ENCODE measurements around the gene CEBPB.

- TF ChIP-seq CTCF (optimal IDR thresholded peaks at IDR 0.05 in 1 of 3, IDR thresholded peaks at IDR 0.05 in 1 of 3, conservative IDR thresholded peaks at IDR 0.05 in 1 of 3; ENCODE audit: extremely low read depth in 1 of 3, insufficient read depth in 2 of 3, low read length in 3 of 3) = no peak
- TF ChIP-seq EZH2 (IDR thresholded peaks at IDR 0.05; ENCODE audit: low read length) = no peak
Measured at GRCh38 chr20:50170549-50171220, 19.9 kb upstream of the CEBPB start.
